Testis (tissue), 3 donors: Measurements from ENCODE around the gene LDLRAD4. TPM values are rescaled to one million over a fixed set of nuclear protein-coding genes. Genes with fewer than 3 reads are reported as not detected.

Source experiments
- DNase-seq: peaks from one replicate; pipeline ENCODE4 v3.0.0-alpha.2; 2019
- H3K27ac ChIP-seq, 2 donors: fragments of 200-600 bp; sonication (generic); one replicate each; pipeline ENCODE4 v1.5.1; 2019
- H3K27me3 ChIP-seq: fragments of 200-600 bp; sonication (generic); one replicate; pipeline ENCODE4 v1.5.1; 2019
- H3K36me3 ChIP-seq: fragments of 200-600 bp; sonication (generic); one replicate; pipeline ENCODE4 v1.5.1; 2017; ENCODE audit warnings: low read depth; ENCODE audit errors: missing control alignments
- H3K4me1 ChIP-seq: fragments of 200-600 bp; sonication (generic); one replicate; pipeline ENCODE4 v1.5.1; 2019
- H3K4me3 ChIP-seq, 2 donors: fragments of 200-600 bp; sonication (generic); one replicate each; pipeline ENCODE4 v1.5.1; 2017 to 2019
- H3K9me3 ChIP-seq: fragments of 200-600 bp; sonication (generic); one replicate; pipeline ENCODE4 v1.5.1; 2017
- CTCF ChIP-seq, 3 experiments: fragments of 450-650 bp in 2 of 3; fragments of 200-600 bp in 1 of 3; sonication (generic) in 1 of 3; IDR thresholded peaks; one replicate each; pipeline ENCODE4 v1.5.1; 2016 to 2019; ENCODE audit warnings: antibody characterized with exemption in 3 of 3, mild to moderate bottlenecking in 2 of 3, moderate library complexity in 1 of 3
- POLR2A ChIP-seq: fragments of 450-650 bp; IDR thresholded peaks from one replicate; pipeline ENCODE4 v1.6.1; 2017; ENCODE audit warnings: antibody characterized with exemption, mild to moderate bottlenecking, moderate library complexity
- WGBS, 2 donors: methylation state at CpG; one replicate each; pipeline ENCODE4 v1.1.5; 2018; 5-methylcytosine and 5-hydroxymethylcytosine counted together
- intact Hi-C: fragments of 100-400 bp; cut with DNase I; formaldehyde crosslinking; loops from one replicate; pipeline ENCODE4 v1.15.1; 2023; ENCODE audit warnings: low total_unique reads
- polyA plus RNA-seq: library from polyadenylated mRNA; stranded (reverse); fragments of 350-450 nt; fragmentation: Illumina TruSeq; extraction: RNeasy Lipid Tissue Mini Kit (QIAGEN cat#74804); gene quantifications from one replicate; pipeline ENCODE4 v1.2.3, GENCODE V29; 2014; ENCODE audit warnings: low read depth, low replicate concordance; ENCODE audit not compliant: insufficient read depth
- total RNA-seq, 2 donors: library from RNA; depleted of rRNA; stranded (reverse); fragments of >200 nt; gene quantifications; one replicate each; pipeline ENCODE4 v1.2.3, GENCODE V29; 2016

Gene LDLRAD4
- total and polyA plus RNA-seq, 3 donors from 2014 or later: 22.0 to 42.2 (median 25.9) TPM

- H3K27ac ChIP-seq: peak overlapping the region; percentile 34 to 48
- intact Hi-C loops: no loop called here
Observed at GRCh38 chr18:13222856-13223281, 4.3 kb downstream of the LDLRAD4 start.

GRCh38 chr18:13223311-13224143, 5.0 kb downstream of the LDLRAD4 start:
- intact Hi-C loops: no loop called here
- peaks cover 35% of the 10 kb centered on the region for H3K4me1 ChIP-seq
- peak overlapping the region; percentile 34 to 48 for H3K27ac ChIP-seq

More at GRCh38 chr18:13222856-13223281, 4.3 kb downstream of the LDLRAD4 start:
- no peaks in the 10 kb centered on the region for H3K9me3 ChIP-seq
- no peaks in the 10 kb centered on the region for H3K36me3 ChIP-seq
- peaks cover 35% of the 10 kb centered on the region for H3K4me1 ChIP-seq
- no peak for DNase-seq
- no peak overlapping the region for H3K4me3 ChIP-seq
- no peaks in the 10 kb centered on the region for H3K27me3 ChIP-seq
- WGBS, 2 donors: 40 to 43% methylated on average over 4 of the region's 4 CpGs
- TF ChIP-seq CTCF (IDR thresholded peaks at IDR 0.05) (no peak), POLR2A (no peak)

GRCh38 chr18:13225261-13225660, 6.7 kb downstream of the LDLRAD4 start:
- H3K27me3 ChIP-seq: no peaks in the 10 kb centered on the region
- H3K36me3 ChIP-seq: no peaks in the 10 kb centered on the region
- H3K4me3 ChIP-seq: no peak overlapping the region
- intact Hi-C loops: no loop called here
- no peak for DNase-seq
- H3K9me3 ChIP-seq: no peaks in the 10 kb centered on the region
- H3K4me1 ChIP-seq: peaks cover 27% of the 10 kb centered on the region
- TF ChIP-seq CTCF (IDR thresholded peaks at IDR 0.05): no peak
- no peak for TF ChIP-seq POLR2A
- 94 to 96% methylated on average over 5 of the region's 5 CpGs for WGBS, 2 donors
- H3K27ac ChIP-seq: no peak overlapping the region

More at GRCh38 chr18:13223311-13224143, 5.0 kb downstream of the LDLRAD4 start:
- Histone ChIP-seq H3K27me3 (no peaks in the 10 kb centered on the region), H3K9me3 (no peaks in the 10 kb centered on the region), H3K4me3 (no peak overlapping the region), H3K36me3 (no peaks in the 10 kb centered on the region)
- 50 to 70% methylated on average over 7 to 13 of the region's 13 CpGs for WGBS, 2 donors
- peak; percentile 42 for DNase-seq
- TF ChIP-seq CTCF (IDR thresholded peaks at IDR 0.05) (no peak), POLR2A (no peak)

- DNase-seq: no peak
- Histone ChIP-seq H3K36me3 (no peaks in the 10 kb centered on the region), H3K4me3 (no peak overlapping the region), H3K4me1 (peaks cover 14% of the 10 kb centered on the region), H3K27me3 (no peaks in the 10 kb centered on the region), H3K27ac (no peak overlapping the region), H3K9me3 (no peaks in the 10 kb centered on the region)
- no peak for TF ChIP-seq CTCF (IDR thresholded peaks at IDR 0.05)
- TF ChIP-seq POLR2A: no peak
- WGBS, 2 donors: 92 to 93% methylated on average over 5 of the region's 5 CpGs
- intact Hi-C loops: no loop called here
Observed at GRCh38 chr18:13226533-13227144, 8.1 kb downstream of the LDLRAD4 start.
